ENCODE results near the gene ZBTB9.
"Not testable (repeated sequence)": the region's sequence is repeated elsewhere in the genome, so short reads cannot be mapped to it uniquely, and the experiment has no call there.

Gene ZBTB9

DNA sequence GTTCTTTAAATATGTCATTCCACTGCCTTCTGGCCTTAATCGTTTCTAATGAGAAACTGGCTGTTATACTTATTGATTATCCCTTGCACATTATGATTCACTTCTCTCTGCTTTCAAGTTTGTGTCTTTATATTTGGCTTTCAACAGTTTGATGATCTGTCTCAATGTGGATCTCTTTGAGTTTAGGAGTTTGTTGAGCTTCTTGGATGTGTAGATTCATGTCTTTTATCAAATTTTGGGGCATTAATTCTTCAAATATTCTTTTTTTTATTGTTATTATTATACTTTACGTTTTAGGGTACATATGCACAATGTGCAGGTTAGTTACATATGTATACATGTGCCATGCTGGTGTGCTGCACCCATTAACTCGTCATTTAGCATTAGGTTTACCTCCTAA lies 29.3 kb downstream of the ZBTB9 start:
- no peaks in the 10 kb centered on the region for H3K4me1 ChIP-seq
- H3K27me3 ChIP-seq: no peaks in the 10 kb centered on the region
- H4K20me1 ChIP-seq: no peaks in the 10 kb centered on the region
- H3K4me3 ChIP-seq: no peak overlapping the region
- TF ChIP-seq Cebpa-rat (IDR thresholded peaks at IDR 0.05): no peak
- H3K4me2 ChIP-seq: no peak overlapping the region
- H3K9me3 ChIP-seq: peaks cover 4% of the 10 kb centered on the region; the same call in 1 of the 2 replicates
- no peaks in the 10 kb centered on the region for H3K36me3 ChIP-seq
- H3K9ac ChIP-seq: no peak overlapping the region
- no peak overlapping the region for H3K27ac ChIP-seq

DNA sequence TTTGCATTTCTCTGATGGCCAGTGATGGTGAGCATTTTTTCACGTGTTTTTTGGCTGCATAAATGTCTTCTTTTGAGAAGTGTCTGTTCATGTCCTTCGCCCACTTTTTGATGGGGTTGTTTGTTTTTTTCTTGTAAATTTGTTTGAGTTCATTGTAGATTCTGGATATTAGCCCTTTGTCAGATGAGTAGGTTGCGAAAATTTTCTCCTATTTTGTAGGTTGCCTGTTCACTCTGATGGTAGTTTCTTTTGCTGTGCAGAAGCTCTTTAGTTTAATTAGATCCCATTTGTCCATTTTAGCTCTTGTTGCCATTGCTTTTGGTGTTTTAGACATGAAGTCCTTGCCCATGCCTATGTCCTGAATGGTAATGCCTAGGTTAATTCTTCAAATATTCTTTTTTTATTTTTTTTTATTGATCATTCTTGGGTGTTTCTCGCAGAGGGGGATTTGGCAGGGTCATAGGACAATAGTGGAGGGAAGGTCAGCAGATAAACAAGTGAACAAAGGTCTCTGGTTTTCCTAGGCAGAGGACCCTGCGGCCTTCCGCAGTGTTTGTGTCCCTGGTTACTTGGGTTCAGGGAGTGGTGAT lies 30.4 kb downstream of the ZBTB9 start:
- H3K4me2 ChIP-seq, H3K9me3 ChIP-seq, H4K20me1 ChIP-seq, H3K9ac ChIP-seq, H3K36me3 ChIP-seq, H3K4me3 ChIP-seq, H3K4me1 ChIP-seq, H3K27me3 ChIP-seq, H3K27ac ChIP-seq: not testable (repeated sequence)

- H3K9ac ChIP-seq, H3K4me3 ChIP-seq, H3K4me1 ChIP-seq, H3K27ac ChIP-seq, H3K9me3 ChIP-seq, H3K4me2 ChIP-seq, H3K27me3 ChIP-seq, H3K36me3 ChIP-seq, H4K20me1 ChIP-seq: not testable (repeated sequence)
Observed at GRCh38 chr6:33485680-33486079, 31.3 kb downstream of the ZBTB9 start.

GRCh38 chr6:33488339-33488738 lies 34.0 kb downstream of the ZBTB9 start:
- Histone ChIP-seq H3K9me3 (peaks cover 4% of the 10 kb centered on the region; the same call in 1 of the 2 replicates), H3K4me1 (no peaks in the 10 kb centered on the region), H3K9ac (no peak overlapping the region), H3K4me3 (no peak overlapping the region), H3K27ac (no peak overlapping the region), H3K27me3 (no peaks in the 10 kb centered on the region), H3K4me2 (no peak overlapping the region), H4K20me1 (no peaks in the 10 kb centered on the region), H3K36me3 (no peaks in the 10 kb centered on the region)
- TF ChIP-seq Cebpa-rat (IDR thresholded peaks at IDR 0.05): no peak

GRCh38 chr6:33490198-33490597 lies 35.8 kb downstream of the ZBTB9 start:
- Histone ChIP-seq H3K9ac (no peak overlapping the region), H3K4me3 (no peak overlapping the region), H3K27ac (no peak overlapping the region), H3K4me2 (no peak overlapping the region), H4K20me1 (no peaks in the 10 kb centered on the region), H3K9me3 (peaks cover 4% of the 10 kb centered on the region; the same call in 1 of the 2 replicates), H3K36me3 (no peaks in the 10 kb centered on the region), H3K27me3 (no peaks in the 10 kb centered on the region), H3K4me1 (no peaks in the 10 kb centered on the region)
- no peak for TF ChIP-seq Cebpa-rat (IDR thresholded peaks at IDR 0.05)

GRCh38 chr6:33490621-33491020 lies 36.2 kb downstream of the ZBTB9 start:
- no peaks in the 10 kb centered on the region for H3K36me3 ChIP-seq
- no peak overlapping the region for H3K9ac ChIP-seq
- no peak overlapping the region for H3K4me2 ChIP-seq
- peaks cover 2% of the 10 kb centered on the region; the same call in 1 of the 2 replicates for H3K9me3 ChIP-seq
- H3K4me1 ChIP-seq: no peaks in the 10 kb centered on the region
- no peak overlapping the region for H3K27ac ChIP-seq
- no peak overlapping the region for H3K4me3 ChIP-seq
- no peaks in the 10 kb centered on the region for H4K20me1 ChIP-seq
- no peaks in the 10 kb centered on the region for H3K27me3 ChIP-seq
- TF ChIP-seq Cebpa-rat (IDR thresholded peaks at IDR 0.05): no peak

DNA sequence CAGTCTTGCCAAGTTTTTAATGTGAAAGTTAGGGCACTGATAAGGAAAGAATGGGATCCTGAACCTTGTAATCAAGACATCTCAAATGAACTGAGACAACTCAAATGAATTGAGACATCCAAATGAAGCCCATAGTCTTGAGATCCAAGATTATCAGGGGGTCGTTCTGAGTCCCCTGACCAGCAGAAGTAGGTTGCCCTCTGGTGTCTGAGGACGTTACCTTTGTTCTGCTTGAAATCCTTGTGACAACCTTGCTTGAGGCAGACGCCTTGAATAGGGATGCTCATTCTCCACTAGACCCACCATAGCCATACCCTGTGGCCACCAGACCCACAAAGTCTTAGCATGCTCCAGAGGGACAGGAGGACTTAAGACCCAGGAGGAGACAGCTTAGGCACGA lies 37.7 kb downstream of the ZBTB9 start:
- Histone ChIP-seq H3K4me1 (no peaks in the 10 kb centered on the region), H3K36me3 (no peaks in the 10 kb centered on the region), H3K4me3 (no peak overlapping the region), H3K27ac (no peak overlapping the region), H3K27me3 (no peaks in the 10 kb centered on the region), H3K9me3 (no peaks in the 10 kb centered on the region), H4K20me1 (no peaks in the 10 kb centered on the region), H3K9ac (no peak overlapping the region), H3K4me2 (no peak overlapping the region)
- TF ChIP-seq Cebpa-rat (IDR thresholded peaks at IDR 0.05): no peak

GRCh38 chr6:33497157-33497556 lies 42.8 kb downstream of the ZBTB9 start:
- Histone ChIP-seq H3K27me3 (no peaks in the 10 kb centered on the region), H3K4me1 (no peaks in the 10 kb centered on the region), H4K20me1 (no peaks in the 10 kb centered on the region)

GRCh38 chr6:33502486-33502885 lies 48.1 kb downstream of the ZBTB9 start:
- Histone ChIP-seq H3K9me3 (peaks cover 24% of the 10 kb centered on the region), H3K4me2 (no peak overlapping the region), H3K36me3 (no peaks in the 10 kb centered on the region), H3K27me3 (no peaks in the 10 kb centered on the region), H3K4me1 (no peaks in the 10 kb centered on the region), H4K20me1 (no peaks in the 10 kb centered on the region), H3K4me3 (no peak overlapping the region), H3K27ac (no peak overlapping the region), H3K9ac (no peak overlapping the region)
- TF ChIP-seq Cebpa-rat (IDR thresholded peaks at IDR 0.05): no peak

More at GRCh38 chr6:33497157-33497556, 42.8 kb downstream of the ZBTB9 start:
- Histone ChIP-seq H3K4me3 (no peak overlapping the region), H3K27ac (no peak overlapping the region), H3K4me2 (no peak overlapping the region), H3K36me3 (no peaks in the 10 kb centered on the region), H3K9me3 (no peaks in the 10 kb centered on the region), H3K9ac (no peak overlapping the region)
- no peak for TF ChIP-seq Cebpa-rat (IDR thresholded peaks at IDR 0.05)

- no peaks in the 10 kb centered on the region for H4K20me1 ChIP-seq
- H3K36me3 ChIP-seq: no peaks in the 10 kb centered on the region
- H3K27me3 ChIP-seq: 0 out of 2 replicates have a peak, but pooled peaks cover 3% of the 10 kb centered on the region
- TF ChIP-seq Cebpa-rat (IDR thresholded peaks at IDR 0.05): no peak
- peaks cover 24% of the 10 kb centered on the region for H3K9me3 ChIP-seq
- H3K4me3 ChIP-seq: no peak overlapping the region
- no peak overlapping the region for H3K9ac ChIP-seq
- peaks cover 12% of the 10 kb centered on the region for H3K4me1 ChIP-seq
- H3K4me2 ChIP-seq: no peak overlapping the region
- no peak overlapping the region for H3K27ac ChIP-seq
Observed at GRCh38 chr6:33504486-33504885, 50.1 kb downstream of the ZBTB9 start.
